ENCODE data around the gene LRRN3. TPM values are rescaled to one million over a fixed set of nuclear protein-coding genes. Genes with fewer than 3 reads are reported as not detected.

The LRRN3 gene
- total and polyA plus RNA-seq, 2 of the 8 experiments (the other 6 are each of a cell fraction or from before 2014, with no cell fraction given) = 0.20 to 0.32 TPM

DNA sequence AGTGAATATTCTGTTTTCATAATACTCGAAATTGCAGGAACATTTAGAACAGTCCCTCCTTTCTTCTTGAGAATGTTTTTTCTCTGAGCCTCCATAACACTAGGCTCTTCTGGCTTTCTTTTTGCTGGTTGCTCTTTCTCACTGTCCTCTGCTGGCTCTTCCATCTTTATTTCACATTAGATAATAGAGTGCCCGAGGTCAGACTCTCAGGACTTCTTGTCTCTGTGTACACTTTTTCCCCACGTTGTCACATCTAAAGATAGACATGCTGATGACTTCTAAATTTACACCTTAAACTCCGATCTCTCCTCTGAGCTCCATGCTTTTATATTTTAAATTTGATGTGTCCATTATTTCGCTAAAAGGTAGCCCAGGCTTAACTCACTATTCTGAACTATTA, 15.4 kb upstream of the LRRN3 start:
- H4K5ac ChIP-seq (ENCODE audit: insufficient read length, low read depth, low read length) = no peak overlapping the region
- no peak overlapping the region for H3K14ac ChIP-seq (ENCODE audit: insufficient read length)
- CTCF ChIA-PET (ENCODE audit: partially characterized antibody) = interaction anchor here (0.6 to 1.1 kb wide), 3 partner anchors 15 to 1472 kb away, joined by 3 to 4 read pairs (median 3); partner anchors contain the start of gene LRRN3
- H3K4me3 ChIP-seq (ENCODE audit: extremely low read depth in 1 of 4, insufficient read depth in 2 of 4, low read depth in 3 of 4, low read length in 4 of 4) = no peak overlapping the region
- 87% methylated on average over 5 of the region's 5 CpGs; no CpG with 5 or more reads in 1 of the 2 experiments for WGBS, 2 experiments (ENCODE audit: extremely low coverage in 1 of 2, insufficient coverage in 1 of 2, insufficient read length in 1 of 2, insufficient replicate concordance in 2 of 2, low coverage in 1 of 2, low lambda C conversion rate in 2 of 2, missing lambda C conversion rate in 1 of 2)
- no peak overlapping the region for H3K56ac ChIP-seq (replicated peaks; ENCODE audit: insufficient read length, low read depth, low read length)
- no peak overlapping the region for H3K18ac ChIP-seq (ENCODE audit: extremely low read depth, low read length)
- H3K27ac ChIP-seq (ENCODE audit: low read depth, low read length) = no peak overlapping the region
- FAIRE-seq (no peak), DNase-seq (ENCODE audit: low read depth in 1 of 2, low spot score in 2 of 2) (no peak)
- H3K9ac ChIP-seq (replicated peaks in 1 of 4; ENCODE audit: extremely low read depth in 1 of 4, low read depth in 3 of 4, low read length in 3 of 4) = no peak overlapping the region
- no peaks in the 10 kb centered on the region for H3K4me1 ChIP-seq (replicated peaks in 1 of 4; ENCODE audit: control insufficient read depth in 3 of 4, insufficient read depth in 4 of 4, low read length in 3 of 4)
- no peaks in the 10 kb centered on the region for H3K27me3 ChIP-seq (replicated peaks in 1 of 4; ENCODE audit: control insufficient read depth in 3 of 4, extremely low read depth in 1 of 4, insufficient read depth in 3 of 4, low read length in 3 of 4)
- H2BK15ac ChIP-seq (ENCODE audit: low read length) = no peak overlapping the region
- H2BK120ac ChIP-seq (replicated peaks; ENCODE audit: low read depth, low read length) = no peak overlapping the region
- no peak overlapping the region for H2AK5ac ChIP-seq (ENCODE audit: low read depth, low read length)
- no peak overlapping the region for H2BK20ac ChIP-seq (ENCODE audit: low read length)
- no peak overlapping the region for H3K4ac ChIP-seq (replicated peaks; ENCODE audit: insufficient read length, low read depth, low read length)
- POLR2A ChIA-PET (ENCODE audit: partially characterized antibody) = no interaction called here
- H3K36me3 ChIP-seq (ENCODE audit: control insufficient read depth in 2 of 4, insufficient read depth in 4 of 4, low read length in 3 of 4) = no peaks in the 10 kb centered on the region
- no peak overlapping the region for H3K4me2 ChIP-seq (ENCODE audit: insufficient read depth in 1 of 2, low read depth in 2 of 2, low read length in 2 of 2)
- no peak overlapping the region for H4K8ac ChIP-seq (ENCODE audit: extremely low read depth, insufficient read depth, low read length)
- no peak overlapping the region for H3K23ac ChIP-seq (ENCODE audit: insufficient read length)
- no peak overlapping the region for H2BK5ac ChIP-seq (ENCODE audit: low read depth, low read length)
- H3K79me1 ChIP-seq (ENCODE audit: low read depth, low read length) = no peaks in the 10 kb centered on the region
- H3K23me2 ChIP-seq (ENCODE audit: low read depth, low read length) = no peaks in the 10 kb centered on the region
- H3K79me2 ChIP-seq (ENCODE audit: control insufficient read depth in 1 of 2, insufficient read depth in 2 of 2, low read length in 2 of 2) = no peaks in the 10 kb centered on the region
- no peak overlapping the region for H2BK12ac ChIP-seq (ENCODE audit: low read depth, low read length)
- H4K20me1 ChIP-seq (replicated peaks in 1 of 2; ENCODE audit: control insufficient read depth in 1 of 2, insufficient read depth in 2 of 2, low read length in 2 of 2) = no peaks in the 10 kb centered on the region
- H4K91ac ChIP-seq (replicated peaks; ENCODE audit: insufficient read length, low read length) = no peak overlapping the region
- H2AFZ ChIP-seq (ENCODE audit: low read length) = no peak overlapping the region
- no peaks in the 10 kb centered on the region for H3K9me3 ChIP-seq (ENCODE audit: insufficient read depth in 2 of 2, low read depth in 1 of 2, low read length in 1 of 2)
- TF ChIP-seq GTF2F1 (IDR thresholded peaks at IDR 0.05; ENCODE audit: borderline replicate concordance, low read depth, low read length) (no peak), CHD1 (IDR thresholded peaks at IDR 0.05; ENCODE audit: low read depth, low read length) (no peak), SRF (IDR thresholded peaks at IDR 0.05; ENCODE audit: low read depth, low read length) (no peak), KDM5A (IDR thresholded peaks at IDR 0.05; ENCODE audit: low read length) (no peak)
- TF ChIP-seq, protein P1, sequence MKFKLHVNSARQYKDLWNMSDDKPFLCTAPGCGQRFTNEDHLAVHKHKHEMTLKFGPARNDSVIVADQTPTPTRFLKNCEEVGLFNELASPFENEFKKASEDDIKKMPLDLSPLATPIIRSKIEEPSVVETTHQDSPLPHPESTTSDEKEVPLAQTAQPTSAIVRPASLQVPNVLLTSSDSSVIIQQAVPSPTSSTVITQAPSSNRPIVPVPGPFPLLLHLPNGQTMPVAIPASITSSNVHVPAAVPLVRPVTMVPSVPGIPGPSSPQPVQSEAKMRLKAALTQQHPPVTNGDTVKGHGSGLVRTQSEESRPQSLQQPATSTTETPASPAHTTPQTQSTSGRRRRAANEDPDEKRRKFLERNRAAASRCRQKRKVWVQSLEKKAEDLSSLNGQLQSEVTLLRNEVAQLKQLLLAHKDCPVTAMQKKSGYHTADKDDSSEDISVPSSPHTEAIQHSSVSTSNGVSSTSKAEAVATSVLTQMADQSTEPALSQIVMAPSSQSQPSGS (IDR thresholded peaks at IDR 0.05; ENCODE audit: low read length) = no peak

Data from H1 (cell line).